ENCODE results near the gene MYLK3. TPM values are rescaled to one million over a fixed set of nuclear protein-coding genes. Genes with fewer than 3 reads are reported as not detected.

MYLK3 gene
- total RNA-seq, 2 experiments from 2014 or later, result 0.11 TPM; not detected in 1

GRCh38 chr16:46753015-46753414, 4.9 kb upstream of the MYLK3 start:
- ATAC-seq, result no peak
- ChIA-PET CTCF (no interaction called here), POLR2A (interaction anchor here (0.6 kb wide), 1 partner anchor 144 kb away, joined by 3 read pairs; no protein-coding TSS in a partner anchor)
- Mint-ChIP-seq H3K4me1 (ENCODE audit: low read depth) (no peaks in the 10 kb centered on the region), H3K36me3 (ENCODE audit: low read depth) (no peaks in the 10 kb centered on the region), H3K27me3 (no peaks in the 10 kb centered on the region), H3K27ac (no peak overlapping the region), H3K9me3 (no peaks in the 10 kb centered on the region), H3K4me3 (no peak overlapping the region)
- TF ChIP-seq, protein P1, sequence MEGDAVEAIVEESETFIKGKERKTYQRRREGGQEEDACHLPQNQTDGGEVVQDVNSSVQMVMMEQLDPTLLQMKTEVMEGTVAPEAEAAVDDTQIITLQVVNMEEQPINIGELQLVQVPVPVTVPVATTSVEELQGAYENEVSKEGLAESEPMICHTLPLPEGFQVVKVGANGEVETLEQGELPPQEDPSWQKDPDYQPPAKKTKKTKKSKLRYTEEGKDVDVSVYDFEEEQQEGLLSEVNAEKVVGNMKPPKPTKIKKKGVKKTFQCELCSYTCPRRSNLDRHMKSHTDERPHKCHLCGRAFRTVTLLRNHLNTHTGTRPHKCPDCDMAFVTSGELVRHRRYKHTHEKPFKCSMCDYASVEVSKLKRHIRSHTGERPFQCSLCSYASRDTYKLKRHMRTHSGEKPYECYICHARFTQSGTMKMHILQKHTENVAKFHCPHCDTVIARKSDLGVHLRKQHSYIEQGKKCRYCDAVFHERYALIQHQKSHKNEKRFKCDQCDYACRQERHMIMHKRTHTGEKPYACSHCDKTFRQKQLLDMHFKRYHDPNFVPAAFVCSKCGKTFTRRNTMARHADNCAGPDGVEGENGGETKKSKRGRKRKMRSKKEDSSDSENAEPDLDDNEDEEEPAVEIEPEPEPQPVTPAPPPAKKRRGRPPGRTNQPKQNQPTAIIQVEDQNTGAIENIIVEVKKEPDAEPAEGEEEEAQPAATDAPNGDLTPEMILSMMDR (IDR thresholded peaks at IDR 0.05), result no peak
- intact Hi-C loops (cut with micrococcal nuclease), result no loop called here
- no peak for DNase-seq

GRCh38 chr16:46751381-46751780, 3.2 kb upstream of the MYLK3 start:
- Mint-ChIP-seq H3K4me1 (ENCODE audit: low read depth) (no peaks in the 10 kb centered on the region), H3K27ac (no peak overlapping the region), H3K4me3 (no peak overlapping the region), H3K27me3 (no peaks in the 10 kb centered on the region), H3K36me3 (ENCODE audit: low read depth) (no peaks in the 10 kb centered on the region), H3K9me3 (no peaks in the 10 kb centered on the region)
- ChIA-PET CTCF (no interaction called here), POLR2A (interaction anchor here (0.6 kb wide), 1 partner anchor 60 kb away, joined by 3 read pairs; no protein-coding TSS in a partner anchor)
- TF ChIP-seq, protein P1 (IDR thresholded peaks at IDR 0.05), result no peak
- no peak for DNase-seq
- intact Hi-C loops (cut with micrococcal nuclease), result no loop called here
- ATAC-seq, result no peak

- no peaks in the 10 kb centered on the region for H3K4me1 Mint-ChIP-seq (ENCODE audit: low read depth)
- intact Hi-C loops (cut with micrococcal nuclease), result no loop called here
- H3K27ac Mint-ChIP-seq, result no peak overlapping the region
- TF ChIP-seq, protein P1 (IDR thresholded peaks at IDR 0.05), result no peak
- CTCF ChIA-PET, result no interaction called here
- no peak overlapping the region for H3K4me3 Mint-ChIP-seq
- no peaks in the 10 kb centered on the region for H3K27me3 Mint-ChIP-seq
- no peak for ATAC-seq
- POLR2A ChIA-PET, result no interaction called here
- no peak for DNase-seq
- no peaks in the 10 kb centered on the region for H3K36me3 Mint-ChIP-seq (ENCODE audit: low read depth)
- no peaks in the 10 kb centered on the region for H3K9me3 Mint-ChIP-seq
Observed at GRCh38 chr16:46748775-46749705, 896 bp upstream of the MYLK3 start.

DNA sequence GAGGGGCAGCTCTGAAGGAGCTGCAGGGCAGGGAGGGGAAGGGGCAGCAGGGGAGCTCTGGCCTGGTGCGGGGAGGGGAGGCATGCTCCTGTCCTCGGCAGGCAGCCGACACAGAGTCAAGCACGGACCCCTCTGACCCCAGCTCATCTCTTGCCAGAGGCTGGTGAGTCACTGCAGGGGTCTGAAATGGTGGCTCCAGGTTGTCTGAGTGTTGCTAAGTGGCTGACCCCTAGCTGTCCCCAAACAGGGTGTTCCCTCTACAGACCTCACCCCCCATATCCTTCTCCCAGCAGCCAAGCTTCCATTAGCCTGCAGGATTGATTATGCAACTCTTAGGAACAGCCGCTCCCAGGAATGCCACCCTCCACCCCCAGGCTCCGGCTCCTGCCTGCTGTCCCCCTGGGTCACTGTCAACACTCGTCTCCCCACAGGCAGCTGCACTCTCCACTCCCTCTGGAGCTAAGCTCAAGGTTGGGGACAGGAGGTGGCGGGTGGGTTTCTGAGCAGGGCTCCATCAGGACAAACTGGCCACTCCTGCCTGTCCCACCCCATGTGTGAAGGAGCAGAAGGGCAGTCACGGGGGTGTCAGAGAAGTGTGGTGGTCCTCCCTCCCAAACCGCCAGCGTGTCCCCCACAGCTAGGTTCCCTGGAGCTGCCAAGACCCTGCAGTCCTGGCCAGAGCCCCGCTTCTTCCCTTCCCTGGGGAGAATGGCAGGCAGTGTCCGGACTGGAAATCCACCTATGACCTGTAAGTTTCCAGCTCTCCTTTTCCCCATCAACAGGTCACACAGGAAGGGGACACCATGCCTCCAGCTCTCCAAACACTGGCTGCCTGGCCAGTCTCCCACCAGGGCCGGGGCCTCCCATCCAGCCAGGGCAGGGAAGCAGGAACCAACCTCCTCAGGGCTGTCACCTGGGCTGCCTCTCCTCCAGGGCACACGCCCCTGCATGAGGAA, 1.0 kb downstream of the MYLK3 start:
- peaks cover 4% of the 10 kb centered on the region for H3K4me1 Mint-ChIP-seq (ENCODE audit: low read depth)
- ChIA-PET POLR2A (no interaction called here), CTCF (no interaction called here)
- TF ChIP-seq, protein P1 (IDR thresholded peaks at IDR 0.05), result no peak
- H3K27ac Mint-ChIP-seq, result no peak overlapping the region
- no peaks in the 10 kb centered on the region for H3K36me3 Mint-ChIP-seq (ENCODE audit: low read depth)
- H3K4me3 Mint-ChIP-seq, result no peak overlapping the region
- H3K27me3 Mint-ChIP-seq, result no peaks in the 10 kb centered on the region
- no peaks in the 10 kb centered on the region for H3K9me3 Mint-ChIP-seq
- no peak for DNase-seq
- ATAC-seq, result no peak
- intact Hi-C loops (cut with micrococcal nuclease), result no loop called here

Measured in activated CD8-positive, alpha-beta T cell treated with anti-CD3 and anti-CD28 coated beads for 36 hours (primary cell).